ENCODE measurements around the gene ARL15.

ARL15 gene

DNA sequence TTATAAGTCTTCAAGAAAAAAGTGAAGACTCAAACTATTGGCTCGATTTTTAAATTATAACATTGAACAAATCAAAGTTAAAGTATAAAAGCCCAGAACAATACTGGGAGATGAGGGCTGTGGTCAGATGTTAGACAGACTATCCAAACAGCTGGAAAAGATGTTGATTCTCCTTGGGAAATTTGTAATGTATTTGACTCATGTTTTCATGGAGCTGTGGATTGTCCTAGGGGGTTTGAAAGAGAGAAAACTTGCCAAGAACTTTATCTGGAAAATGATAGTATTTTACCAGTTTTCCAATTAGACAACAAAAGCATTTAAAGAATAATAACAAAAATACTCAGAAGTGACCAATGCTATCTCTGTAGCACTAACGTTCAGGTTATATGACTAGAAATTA lies 339.2 kb downstream of the ARL15 start:
- DNase-seq = no peak

DNA sequence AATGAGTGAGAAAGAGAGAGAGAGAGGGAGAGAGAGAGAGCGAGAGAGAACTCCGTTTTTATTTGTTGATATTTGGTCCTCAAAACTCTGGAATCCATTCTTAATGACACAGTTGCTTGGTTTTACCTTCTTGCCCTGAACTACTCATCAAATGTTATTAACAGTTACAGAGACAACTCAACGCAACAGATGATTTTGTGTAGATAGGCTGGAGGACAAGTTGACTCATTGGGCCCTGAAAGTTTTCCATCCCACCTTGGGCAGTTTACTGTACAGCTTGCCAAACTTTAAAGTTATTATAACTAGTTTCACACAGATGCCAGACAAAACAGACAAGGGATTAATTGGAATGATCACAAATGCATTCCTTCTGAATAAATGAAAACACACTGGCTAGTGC lies 339.9 kb downstream of the ARL15 start:
- DNase-seq = no peak

DNA sequence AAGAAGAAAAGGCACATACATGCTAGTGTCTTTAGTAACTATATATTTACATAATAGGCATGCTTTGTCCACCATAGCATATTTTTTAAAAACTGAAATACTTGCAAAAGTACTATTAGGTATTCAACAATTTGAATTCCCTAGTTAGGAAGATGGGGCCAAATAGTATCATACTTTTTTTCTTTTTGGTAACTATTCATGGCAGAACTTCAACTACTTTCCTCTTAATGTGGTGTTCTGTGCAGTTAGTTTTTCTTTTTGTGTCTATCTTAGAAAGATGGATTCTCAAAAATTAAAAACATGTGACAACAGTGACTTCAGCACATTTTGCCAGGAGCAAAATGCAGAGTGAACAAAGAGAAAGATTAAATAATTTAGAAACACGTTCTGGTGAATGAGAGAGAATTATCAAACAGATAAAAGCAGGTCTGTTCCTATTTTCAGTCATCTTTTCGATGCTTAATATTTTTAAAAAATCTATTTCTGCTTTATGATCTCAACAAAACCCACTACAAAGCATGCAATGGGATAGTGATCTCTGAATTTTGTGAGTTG lies 341.1 kb downstream of the ARL15 start:
- no peak for DNase-seq

DNA sequence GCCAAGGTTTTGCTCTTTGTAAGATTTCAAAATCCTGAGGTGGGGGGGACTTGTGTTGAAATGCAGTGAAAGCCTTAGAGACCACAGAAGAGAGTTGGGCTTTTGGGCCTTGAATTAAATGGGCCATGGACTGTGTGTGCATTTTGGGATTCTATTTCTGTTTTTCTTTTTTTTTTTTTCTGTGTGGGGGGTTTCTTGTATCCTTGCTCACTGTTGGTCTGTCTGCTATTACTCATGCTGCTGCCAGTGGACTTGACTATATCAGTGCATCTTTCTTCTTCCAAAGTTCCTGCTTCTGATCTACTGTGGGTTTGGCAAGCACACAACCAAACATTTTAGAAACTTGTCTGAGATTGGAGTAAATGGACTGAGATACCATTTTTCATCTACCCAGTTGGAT lies 344.9 kb downstream of the ARL15 start:
- DNase-seq = no peak

DNA sequence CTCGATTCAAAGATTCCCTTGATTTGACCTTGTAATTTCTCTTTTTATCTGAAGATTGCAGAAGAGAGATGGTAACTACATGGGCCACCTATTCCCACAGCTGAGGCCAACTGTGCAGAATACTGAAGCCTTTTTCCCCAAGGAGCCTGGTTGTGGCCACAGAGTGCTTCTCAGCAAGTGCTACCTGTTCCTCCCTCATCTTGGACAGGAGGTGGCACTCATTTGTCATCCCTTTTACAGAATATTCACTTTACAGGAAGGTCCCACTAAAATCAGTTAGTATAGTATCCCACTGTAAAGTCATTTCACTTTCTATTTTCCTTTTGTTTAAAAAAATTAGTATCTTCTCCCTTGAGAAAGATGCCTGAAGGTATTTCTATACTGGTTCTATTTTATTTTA lies 346.4 kb downstream of the ARL15 start:
- DNase-seq = no peak

DNA sequence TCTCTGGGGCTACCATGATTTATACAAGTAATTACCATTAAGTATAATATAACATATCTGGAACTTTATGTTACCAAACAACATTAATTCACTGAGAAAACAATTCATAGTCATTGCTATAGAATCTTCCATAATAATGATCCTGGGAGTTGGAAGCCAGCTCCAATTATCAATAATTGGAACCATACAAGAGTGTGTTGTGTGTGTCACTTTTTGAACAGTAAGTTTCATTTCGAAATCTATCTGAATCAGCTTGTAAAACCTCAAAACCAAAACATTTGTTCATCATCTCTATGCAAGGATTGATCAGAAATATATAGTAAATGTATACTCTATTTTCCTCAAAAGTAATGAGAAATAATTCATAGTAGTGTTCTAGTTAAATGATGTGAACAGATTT lies 348.1 kb downstream of the ARL15 start:
- DNase-seq = no peak

DNA sequence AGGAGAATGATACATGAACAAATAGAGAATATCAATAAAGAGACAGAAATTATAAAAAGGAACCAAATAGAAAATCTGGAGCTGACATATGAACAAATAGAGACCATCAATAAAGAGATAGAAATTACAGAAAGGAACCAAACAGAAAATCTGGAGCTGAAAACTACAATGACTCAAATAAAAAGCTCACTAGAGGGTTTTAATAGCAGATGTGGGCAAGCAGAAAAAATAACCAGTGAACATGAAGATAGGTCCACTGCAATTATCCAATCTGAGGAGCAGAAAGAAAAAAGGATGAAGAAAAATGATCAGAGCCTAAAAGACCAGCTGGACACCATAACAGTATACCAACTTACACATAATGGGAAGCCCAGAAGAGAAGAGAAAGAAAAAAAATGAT lies 353.7 kb downstream of the ARL15 start:
- DNase-seq = no peak

DNA sequence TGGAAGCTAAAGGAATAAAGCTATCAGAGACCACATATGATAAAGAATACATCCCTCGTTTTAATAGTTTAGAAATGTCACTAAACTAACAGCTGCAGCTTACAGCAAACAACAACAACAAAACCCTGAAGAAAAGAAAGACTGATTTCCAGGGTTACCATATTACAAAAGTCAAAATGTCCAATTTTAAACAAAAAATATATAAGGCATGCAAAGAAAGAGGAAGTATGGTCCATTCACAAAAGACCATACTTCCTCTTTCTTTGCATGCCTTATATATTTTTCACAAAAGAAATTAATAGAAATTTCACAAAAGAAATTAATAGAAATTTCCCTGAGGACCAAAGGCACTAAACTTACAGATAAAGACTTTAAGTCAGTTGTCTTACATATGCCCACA lies 354.2 kb downstream of the ARL15 start:
- DNase-seq = no peak

DNA sequence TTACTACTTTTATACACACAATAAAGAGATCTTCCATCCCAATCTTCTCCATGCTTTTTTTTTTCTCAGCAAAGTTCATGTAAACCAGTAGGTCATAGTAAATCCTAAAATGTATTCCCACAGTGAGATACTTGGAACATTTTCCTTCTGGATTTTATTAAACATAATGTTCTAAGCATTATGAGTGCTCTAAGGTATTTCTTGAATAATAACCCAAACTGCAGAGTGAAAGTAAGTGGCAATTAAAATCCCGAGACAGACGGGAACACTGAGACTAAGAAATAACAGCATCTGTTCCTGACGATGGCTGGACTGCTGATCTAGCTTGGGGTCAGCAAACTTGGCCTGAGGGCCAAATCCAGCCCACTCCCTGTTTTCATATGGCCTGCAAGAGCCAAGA lies 359.8 kb downstream of the ARL15 start:
- no peak for DNase-seq

DNA sequence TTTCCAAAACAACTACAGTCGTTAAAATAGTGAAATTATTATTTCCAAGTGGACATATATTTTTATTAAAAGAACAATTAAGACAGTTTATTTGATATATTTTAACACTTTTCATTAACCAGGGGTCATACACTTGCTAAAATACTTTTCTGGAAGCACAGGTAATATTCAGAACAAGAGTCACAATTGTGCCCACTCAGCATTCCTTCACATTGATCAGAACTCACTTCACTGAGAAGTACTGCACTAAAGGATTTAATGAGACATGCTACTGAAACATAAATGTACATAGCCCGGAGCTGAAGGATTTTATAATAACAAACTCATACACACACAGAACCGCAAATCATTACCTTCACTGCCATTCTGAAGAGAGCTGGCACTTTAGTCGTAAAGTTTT lies 361.8 kb downstream of the ARL15 start:
- DNase-seq = no peak

DNA sequence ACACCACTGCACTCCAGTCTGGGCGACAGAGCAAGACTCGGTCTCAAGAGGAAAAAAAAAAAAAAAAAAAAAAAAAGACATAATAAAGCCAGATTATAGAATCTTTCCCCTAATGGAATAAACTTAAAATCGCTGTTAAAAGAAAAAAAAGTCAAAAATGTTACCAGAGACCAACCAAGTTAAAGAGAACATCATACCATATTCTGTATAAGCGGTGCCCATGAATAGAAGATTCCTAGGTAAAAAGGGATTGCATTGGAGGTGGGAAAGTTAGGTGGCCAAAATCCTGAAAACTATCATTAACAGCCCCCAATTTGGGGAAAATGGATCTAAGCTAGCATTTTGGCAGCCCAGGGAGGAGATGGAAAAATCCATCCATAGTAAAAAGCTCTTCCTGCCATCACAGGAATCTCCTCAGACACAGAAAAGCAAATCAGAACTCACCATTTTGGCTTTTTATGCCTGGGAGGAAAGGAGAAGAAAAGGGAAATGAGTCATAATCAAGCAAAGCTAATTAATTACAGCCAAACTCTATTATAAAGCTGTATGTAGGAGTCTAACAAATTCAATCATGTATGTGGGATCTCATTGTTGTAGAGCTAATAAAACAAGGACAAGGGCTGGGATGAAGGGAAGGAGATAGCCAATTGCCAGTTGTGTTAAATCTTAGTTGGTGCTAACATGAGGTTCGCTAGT lies 363.8 kb downstream of the ARL15 start:
- DNase-seq = no peak

DNA sequence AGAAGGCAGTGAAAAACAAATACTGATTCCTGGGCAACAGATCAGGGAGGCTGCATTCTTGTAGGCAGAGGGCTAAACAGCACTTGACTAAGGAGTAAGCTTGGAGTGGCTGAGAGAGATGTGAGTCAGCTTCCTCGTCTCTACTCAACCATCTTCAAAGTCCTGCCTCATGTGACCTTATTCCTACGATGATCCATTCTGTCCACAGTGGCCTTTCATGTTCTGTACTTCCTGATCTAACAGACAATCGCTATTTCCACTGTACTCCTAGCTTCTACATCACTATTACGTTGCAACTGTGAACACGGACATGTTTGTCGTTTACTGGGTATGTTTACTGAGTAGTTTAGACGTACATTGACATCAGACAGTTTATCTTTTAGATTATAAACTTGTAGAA lies 365.4 kb downstream of the ARL15 start:
- no peak for DNase-seq

DNA sequence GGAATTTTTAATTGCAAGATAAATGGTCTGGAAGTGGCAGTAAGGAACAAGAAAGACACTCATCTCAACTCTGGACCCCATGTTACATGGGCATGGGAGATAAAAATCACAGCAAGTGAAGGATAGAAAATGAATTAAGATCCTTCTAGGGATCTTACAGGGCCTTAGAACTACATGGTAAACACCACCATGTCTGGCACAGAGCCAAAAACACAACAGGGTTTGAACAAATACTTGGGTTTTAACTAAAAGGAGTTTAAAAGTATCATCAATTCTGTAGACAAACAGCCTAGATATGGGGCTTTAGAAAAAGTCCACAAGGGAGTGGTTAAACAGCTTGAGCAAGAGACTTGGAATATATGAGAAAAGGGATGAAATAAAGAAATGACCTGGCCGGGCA lies 366.4 kb downstream of the ARL15 start:
- no peak for DNase-seq

DNA sequence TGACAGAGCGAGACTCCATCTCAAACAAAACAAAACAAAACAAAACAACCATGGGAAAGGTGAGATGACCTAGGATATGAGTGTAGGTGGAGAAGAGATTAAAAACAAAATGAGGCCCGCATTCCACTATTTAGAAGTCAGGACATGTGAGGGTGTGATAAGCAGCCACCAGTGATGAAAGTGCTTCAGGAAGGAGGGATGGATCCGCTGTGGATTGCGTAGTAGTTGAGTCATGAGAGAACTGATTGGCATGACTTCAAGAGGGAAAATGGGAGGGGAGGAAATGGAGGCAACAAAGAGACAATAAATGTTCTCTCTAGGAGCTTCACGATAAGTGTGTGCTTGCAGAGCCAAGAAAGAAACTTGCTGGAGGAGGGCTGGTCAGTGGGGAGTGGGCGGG lies 367.6 kb downstream of the ARL15 start:
- DNase-seq = no peak

DNA sequence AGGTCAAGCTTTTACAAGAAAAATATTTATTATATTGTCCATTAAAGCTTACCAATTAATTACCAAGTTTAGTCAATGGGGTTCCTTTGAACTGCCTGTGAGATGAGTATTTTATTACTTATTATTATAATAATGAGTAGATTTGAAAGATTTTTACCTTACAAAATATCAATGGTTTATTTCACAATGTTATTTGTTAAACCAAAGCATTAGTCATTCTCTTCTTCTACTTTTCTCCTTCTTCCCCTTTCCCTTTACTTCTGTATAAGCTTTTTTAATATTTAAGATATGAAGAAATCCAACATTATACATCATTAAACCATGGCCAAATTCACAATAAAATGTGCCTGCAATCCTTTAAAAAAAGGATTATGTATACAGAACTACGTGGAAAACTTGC lies 369.5 kb downstream of the ARL15 start:
- no peak for DNase-seq

DNA sequence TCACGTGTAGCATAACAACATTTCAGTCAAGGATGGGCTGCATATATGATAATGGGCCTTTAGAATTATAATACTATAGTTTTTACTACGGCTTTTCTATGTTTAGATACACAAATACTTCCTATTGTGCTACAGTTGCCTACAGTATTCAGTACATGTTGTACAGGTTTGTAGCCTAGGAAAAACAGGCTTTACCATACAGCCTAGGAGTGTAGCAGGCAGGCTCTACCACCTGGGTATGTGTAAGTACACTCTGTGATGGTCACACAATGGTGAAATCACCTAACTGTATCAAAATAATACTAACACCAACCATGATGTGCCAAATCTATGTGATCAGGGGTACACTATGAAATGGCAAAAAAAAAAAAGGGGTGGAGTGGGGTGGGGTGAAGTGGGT lies 372.9 kb downstream of the ARL15 start:
- DNase-seq = no peak

DNA sequence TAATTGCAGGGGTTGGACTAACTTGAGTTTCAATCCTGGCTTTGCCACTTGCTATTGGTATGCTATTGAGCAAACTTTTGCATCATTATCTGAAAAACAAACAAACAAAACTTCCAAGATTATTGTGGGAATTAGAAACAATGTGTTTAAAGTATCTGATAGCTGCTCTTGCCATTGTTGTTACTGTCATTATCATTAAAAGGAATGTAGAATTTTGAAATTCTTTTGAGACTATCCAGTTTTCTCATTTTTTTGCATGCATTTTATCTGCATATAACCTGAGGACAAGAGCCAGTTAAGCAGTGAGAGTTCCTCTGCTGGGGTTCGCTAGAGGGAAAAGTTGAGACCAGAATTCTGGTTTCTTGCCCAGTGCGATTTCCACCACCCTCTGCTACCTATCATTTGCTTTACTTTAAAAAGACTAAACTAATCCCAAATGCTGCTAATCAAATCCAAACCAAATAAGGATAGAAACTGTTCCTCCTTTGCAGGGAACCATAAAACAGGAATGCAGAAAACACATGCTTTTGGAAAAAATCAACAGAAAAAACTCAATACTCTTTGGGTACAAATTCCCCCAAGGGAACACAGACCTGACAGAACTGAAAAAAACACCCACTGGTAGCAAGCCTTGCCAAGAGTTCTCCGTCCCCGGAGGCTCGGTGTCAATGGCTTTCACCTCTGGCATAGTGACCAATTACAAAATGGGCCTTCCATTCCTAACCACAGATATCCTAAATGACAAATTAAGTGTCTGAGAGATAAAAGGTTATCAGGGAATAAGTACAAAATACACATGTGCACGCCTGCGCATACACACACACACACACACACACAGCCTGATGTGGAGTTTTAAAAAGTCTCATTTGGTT lies 373.7 kb downstream of the ARL15 start:
- DNase-seq = no peak

DNA sequence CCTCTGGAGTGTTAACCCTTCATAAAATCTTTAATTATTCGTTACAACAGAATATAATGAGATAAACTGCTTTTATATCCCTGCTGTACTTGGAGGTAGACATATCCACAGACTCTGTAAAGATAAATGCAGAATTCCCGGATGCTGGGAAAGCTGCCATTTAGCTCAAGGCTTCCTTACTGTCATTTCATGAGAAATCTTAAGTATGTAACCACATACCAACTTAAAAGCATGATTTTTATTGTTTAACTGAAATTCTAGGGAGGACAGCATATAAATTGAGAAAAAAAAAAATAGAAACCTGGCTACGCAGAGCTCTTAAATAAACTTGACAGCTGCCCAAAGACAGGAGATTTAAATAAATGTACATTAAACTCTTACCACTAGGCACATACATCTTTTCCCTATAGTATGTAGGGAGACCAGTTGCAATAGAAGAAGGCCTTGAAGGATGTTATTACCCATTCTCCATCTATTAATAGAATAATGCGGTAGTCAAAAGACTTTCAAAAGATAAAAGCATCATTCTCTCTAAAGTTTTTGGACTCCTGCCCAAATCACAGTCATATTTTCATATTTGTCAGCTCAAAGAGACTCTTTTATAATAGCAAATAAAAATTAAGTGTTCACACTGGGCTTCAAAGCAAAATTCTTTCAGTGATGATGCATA lies 376.1 kb downstream of the ARL15 start:
- DNase-seq = no peak

DNA sequence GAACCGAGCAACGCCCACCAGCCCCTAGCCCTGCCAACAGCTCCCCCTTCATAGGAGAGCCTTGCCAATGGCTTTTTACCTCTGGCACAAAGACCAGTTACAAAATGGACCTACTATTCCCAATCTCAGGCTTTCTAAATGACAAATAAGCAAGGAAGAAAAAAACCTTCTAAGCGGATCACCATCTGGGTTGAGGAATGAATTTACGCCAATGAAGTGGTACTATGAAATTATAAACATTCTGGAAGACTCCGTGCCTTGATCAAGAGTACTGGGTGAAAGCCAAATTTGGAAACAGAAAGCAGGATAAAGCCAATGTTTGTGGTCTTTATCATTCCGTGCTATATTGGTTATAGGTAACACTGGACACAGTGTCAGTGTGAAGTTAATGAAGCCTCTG lies 378.0 kb downstream of the ARL15 start:
- no peak for DNase-seq

DNA sequence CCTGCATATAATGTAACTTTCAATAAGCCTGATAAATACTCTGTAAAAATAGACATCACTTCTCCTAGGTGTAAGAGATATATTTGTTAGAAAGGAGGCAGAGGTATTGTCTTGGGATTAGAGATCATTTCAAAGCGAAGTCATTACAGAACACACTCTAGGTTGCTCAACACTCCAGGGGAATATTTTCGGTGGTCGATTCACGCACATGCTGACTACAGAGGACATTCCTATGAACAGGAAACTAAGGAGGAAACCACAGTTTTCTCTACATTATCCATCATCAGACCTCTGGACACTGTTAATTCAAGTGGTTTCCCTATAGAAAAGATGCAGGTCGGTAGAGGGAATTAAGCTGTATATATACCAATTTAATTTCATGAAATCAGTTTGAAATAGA lies 379.9 kb downstream of the ARL15 start:
- DNase-seq = no peak

DNA sequence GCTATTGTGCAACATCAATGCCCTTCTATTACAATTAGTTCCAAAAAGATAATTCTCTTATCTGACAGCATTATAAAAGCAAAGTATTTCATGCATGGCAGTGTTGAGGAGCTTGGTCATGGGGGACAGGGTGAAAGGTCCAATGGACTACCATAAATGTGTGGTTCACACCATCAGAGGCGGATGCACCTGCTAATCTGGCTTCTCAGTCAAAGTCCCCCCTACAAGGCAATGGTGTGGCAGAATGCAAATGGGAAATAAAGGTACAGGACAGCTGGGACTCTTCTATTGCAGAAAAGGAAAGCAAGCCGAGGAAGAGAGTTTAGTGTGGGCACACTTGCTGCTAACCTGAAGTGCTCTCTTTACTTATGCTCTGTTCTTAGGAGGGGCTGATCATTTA lies 380.8 kb downstream of the ARL15 start:
- DNase-seq = no peak

DNA sequence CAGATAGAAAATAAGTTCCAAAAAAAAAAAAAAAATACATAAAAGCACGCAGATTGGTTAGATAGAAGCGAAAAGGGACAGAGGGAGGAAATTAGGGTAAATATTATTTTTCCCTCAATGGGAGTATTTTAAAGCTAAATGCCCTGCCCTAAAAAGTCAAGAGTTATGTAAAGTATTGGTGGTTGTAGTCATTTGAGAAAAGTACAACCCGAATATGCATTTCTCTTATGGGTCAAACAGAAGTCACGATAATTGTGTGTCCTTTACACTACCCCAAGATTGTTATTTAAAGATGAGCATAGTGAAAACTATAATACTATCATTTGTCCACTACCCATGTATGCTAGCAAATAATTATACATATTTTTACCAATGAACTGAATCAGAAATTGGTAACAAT lies 381.2 kb downstream of the ARL15 start:
- no peak for DNase-seq

DNA sequence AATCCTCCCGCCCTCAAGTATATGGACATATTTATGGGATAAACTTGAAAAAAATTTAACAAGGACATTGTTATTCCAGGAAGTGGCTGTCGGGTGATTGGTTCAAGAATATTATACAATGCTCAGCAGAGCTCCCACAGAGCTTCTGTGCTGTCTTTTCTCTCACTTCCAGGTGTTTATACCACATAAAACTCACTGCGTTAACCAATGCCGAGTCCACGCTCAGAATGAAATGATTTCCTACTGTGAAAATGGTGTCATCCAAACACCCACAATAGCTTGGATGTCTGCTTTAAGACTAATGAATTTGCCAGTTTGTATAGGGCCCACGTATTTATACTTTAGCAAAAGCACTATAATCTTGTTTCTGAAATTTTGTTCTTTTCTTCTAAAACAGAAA lies 381.7 kb downstream of the ARL15 start:
- DNase-seq = no peak
